ENCODE measurements around the gene PHLPP1. TPM values are rescaled to one million over a fixed set of nuclear protein-coding genes. Genes with fewer than 3 reads are reported as not detected.

PHLPP1 gene
- total and polyA plus RNA-seq, 2 of the 13 experiments (the other 11 are each of a cell fraction or from before 2014, with no cell fraction given), result 9.8 to 18.5 TPM

GRCh38 chr18:62967089-62967488 is 251.7 kb downstream of the PHLPP1 start:
- DNase-seq (ENCODE audit: low spot score) (no peak), ATAC-seq (no peak), FAIRE-seq (no peak)
- intact Hi-C loops (cut with micrococcal nuclease; ENCODE audit: unreplicated experiment) (no loop called here), in situ Hi-C loops (cut with HindIII; ENCODE audit: extremely low pct_ligation_motif_present, low pct_unique_long_range_greater_than_20kb) (no loop called here)
- H4K20me1 ChIP-seq (ENCODE audit: insufficient read depth, low read length), result no peaks in the 10 kb centered on the region
- H3K36me3 ChIP-seq (replicated peaks in 1 of 2; ENCODE audit: control insufficient read depth in 1 of 2, insufficient read depth in 2 of 2, low read length in 2 of 2), result peaks cover 11 to 46% of the 10 kb centered on the region in 2 experiments; a peak in 4 of 5 replicates
- no peak overlapping the region for H3K4me2 ChIP-seq (ENCODE audit: low read depth, low read length)
- TF ChIP-seq ZNF331 (CRISPR knock-in tag; IDR thresholded peaks at IDR 0.05) (no peak), AFF4 (CRISPR knock-in tag; IDR thresholded peaks at IDR 0.05) (no peak), ZGPAT (CRISPR knock-in tag; IDR thresholded peaks at IDR 0.05) (no peak), ATF5 (CRISPR knock-in tag; IDR thresholded peaks at IDR 0.05; ENCODE audit: low read depth) (no peak), PAXIP1 (CRISPR knock-in tag; conservative IDR thresholded peaks at IDR 0.05) (no peak), ZNF598 (CRISPR knock-in tag; IDR thresholded peaks at IDR 0.05; ENCODE audit: borderline replicate concordance) (no peak), KDM4B (CRISPR knock-in tag; IDR thresholded peaks at IDR 0.05) (no peak), ARNTL (CRISPR knock-in tag; IDR thresholded peaks at IDR 0.05) (no peak), NPAS2 (CRISPR knock-in tag; IDR thresholded peaks at IDR 0.05; ENCODE audit: borderline replicate concordance) (no peak), HNRNPLL (IDR thresholded peaks at IDR 0.05; ENCODE audit: low read depth, low read length, poor library complexity, severe bottlenecking) (no peak), ZNF317 (CRISPR knock-in tag; IDR thresholded peaks at IDR 0.05) (no peak), SMARCC2 (IDR thresholded peaks at IDR 0.05) (no peak), ZNF143 (CRISPR knock-in tag; IDR thresholded peaks at IDR 0.05) (no peak)
- POLR2A ChIA-PET, result no interaction called here
- H3K4me3 ChIP-seq (replicated peaks in 1 of 3; ENCODE audit: insufficient read depth in 1 of 3, low read depth in 2 of 3, low read length in 3 of 3), result no peak overlapping the region
- H3K79me2 ChIP-seq (ENCODE audit: insufficient read depth, low read length), result no peaks in the 10 kb centered on the region
- BruUV-seq (replicated peaks), result no TSS peak
- CTCF ChIA-PET (ENCODE audit: low intra/inter-chr PET ratio, low total read pairs), result no interaction called here
- 97% methylated on average over 4 of the region's 4 CpGs for WGBS (ENCODE audit: low lambda C conversion rate)
- H3K27ac ChIP-seq (ENCODE audit: extremely low read length, insufficient read depth, low read length), result no peak overlapping the region
- no peaks in the 10 kb centered on the region for H3K9me3 ChIP-seq (ENCODE audit: low read length)
- no peak overlapping the region for H3K9ac ChIP-seq (ENCODE audit: insufficient read depth, low read depth, low read length)
- H3K27me3 ChIP-seq (ENCODE audit: control insufficient read depth in 1 of 2, insufficient read depth in 2 of 2, low read length in 2 of 2), result no peaks in the 10 kb centered on the region
- H3K4me1 ChIP-seq (ENCODE audit: insufficient read depth, low read length), result peaks cover 15% of the 10 kb centered on the region; the same call in 1 of the 2 replicates
- no peak overlapping the region for H2AFZ ChIP-seq (ENCODE audit: low read length)
